Lower leg skin (tissue), 4 donors: ENCODE results near the gene VPS16. TPM values are rescaled to one million over a fixed set of nuclear protein-coding genes. Genes with fewer than 3 reads are reported as not detected.
A peak's percentile ranks its signal among the peaks of the same experiment; 100 is the strongest.

Experiments used
- DNase-seq, 2 donors: peaks; one replicate each; pipeline ENCODE4 v3.0.0-alpha.2; 2019; ENCODE audit warnings: low spot score in 2 of 2
- H3K4me3 ChIP-seq: fragments of 200-600 bp; sonication (generic); 2 replicates; pipeline ENCODE4 v1.5.1; 2017; ENCODE audit warnings: mild to moderate bottlenecking, low read depth; ENCODE audit not compliant: poor library complexity, severe bottlenecking
- CTCF ChIP-seq, 3 donors: fragments of 450-650 bp; IDR thresholded peaks; one replicate each; pipeline ENCODE4 v1.5.1; 2016; ENCODE audit warnings: antibody characterized with exemption in 3 of 3, mild to moderate bottlenecking in 3 of 3, moderate library complexity in 2 of 3
- POLR2A ChIP-seq, 2 donors: fragments of 450-650 bp; IDR thresholded peaks; one replicate each; pipeline ENCODE4 v1.6.1; 2016 to 2017; ENCODE audit warnings: antibody characterized with exemption in 2 of 2, mild to moderate bottlenecking in 1 of 2, moderate library complexity in 1 of 2
- WGBS, 2 donors: methylation state at CpG; one replicate each; pipeline ENCODE4 v1.1.5; 2018; 5-methylcytosine and 5-hydroxymethylcytosine counted together
- intact Hi-C: fragments of 100-400 bp; cut with DNase I; formaldehyde crosslinking; loops from one replicate; pipeline ENCODE4 v1.15.0; 2023; ENCODE audit warnings: low total_unique reads
- total RNA-seq, 4 donors: library from RNA; depleted of rRNA; stranded (reverse); fragments of >200 nt; gene quantifications; one replicate each; pipeline ENCODE4 v1.1.0, GENCODE V29; 2016

VPS16 gene
- total RNA-seq, 4 donors from 2014 or later = 34.9 to 39.2 (median 37.7) TPM

- H3K4me3 ChIP-seq = no peak overlapping the region
- no peak for TF ChIP-seq POLR2A (IDR thresholded peaks at IDR 0.05)
- TF ChIP-seq CTCF (IDR thresholded peaks at IDR 0.05) = no peak
- 93% methylated on average over 2 of the region's 2 CpGs for WGBS, 2 donors
- peak in 1 of 2 donors; percentile 39 for DNase-seq
- intact Hi-C loops = no loop called here
These were observed 23.2 kb upstream of the VPS16 start for GRCh38 chr20:2817341-2817726.

- WGBS, 2 donors = 76 to 80% methylated on average over 7 of the region's 7 CpGs
- DNase-seq = peak in 1 of 2 donors; percentile 88
- no peak overlapping the region for H3K4me3 ChIP-seq
- TF ChIP-seq CTCF (IDR thresholded peaks at IDR 0.05) (no peak), POLR2A (IDR thresholded peaks at IDR 0.05) (no peak)
- intact Hi-C loops = no loop called here
These were observed 22.5 kb upstream of the VPS16 start for GRCh38 chr20:2817891-2818595.

DNA sequence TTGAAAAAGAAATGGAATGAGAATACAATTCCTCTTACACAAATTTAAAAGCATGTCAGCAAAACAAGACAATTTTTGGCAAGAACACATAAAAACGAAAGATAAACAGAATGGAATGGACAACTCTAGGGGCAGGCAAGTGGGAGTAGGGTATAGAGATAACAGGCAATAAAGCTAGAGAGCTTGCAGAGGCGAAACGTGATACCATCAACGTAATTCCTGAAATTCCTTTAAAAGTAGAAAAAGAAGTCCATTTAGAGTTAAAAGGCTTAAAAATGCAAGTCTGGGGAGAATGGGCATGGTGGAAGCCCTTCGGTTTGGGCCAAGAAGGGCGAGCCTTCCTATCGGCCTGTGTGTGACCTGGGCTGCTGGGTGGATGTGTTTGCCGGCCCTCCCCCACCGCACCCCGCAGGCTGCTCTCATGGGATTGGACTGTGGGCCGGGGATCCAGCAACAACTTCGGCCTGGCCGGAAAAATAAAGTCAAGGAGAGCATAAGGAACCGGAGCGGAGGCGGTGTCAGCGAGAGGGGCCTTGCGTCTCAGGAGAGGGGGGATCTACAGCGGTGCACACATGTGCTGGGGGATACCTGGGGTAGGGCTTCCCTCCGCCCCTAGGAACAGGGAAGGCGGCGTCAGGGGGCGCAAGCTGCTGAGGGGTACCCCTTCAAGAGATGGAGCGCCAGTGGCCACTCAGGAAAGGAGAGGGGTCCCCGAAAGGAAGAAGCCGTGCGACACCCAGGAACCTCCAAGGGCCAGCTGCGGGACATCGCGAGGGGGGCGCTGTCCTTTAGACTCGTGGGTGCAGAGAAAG is 20.3 kb upstream of the VPS16 start:
- intact Hi-C loops = no loop called here
- DNase-seq = peak in 1 of 2 donors; percentile 42
- WGBS, 2 donors = 33 to 35% methylated on average over 32 of the region's 32 CpGs
- TF ChIP-seq POLR2A (IDR thresholded peaks at IDR 0.05) (no peak), CTCF (IDR thresholded peaks at IDR 0.05) (no peak)
- H3K4me3 ChIP-seq = no peak overlapping the region

GRCh38 chr20:2820896-2821869 is 19.4 kb upstream of the VPS16 start:
- intact Hi-C loops = no loop called here
- no peak for TF ChIP-seq CTCF (IDR thresholded peaks at IDR 0.05)
- no peak for TF ChIP-seq POLR2A (IDR thresholded peaks at IDR 0.05)
- peak in 1 of 2 donors; percentile 78 for DNase-seq
- 12 to 14% methylated on average over 42 to 56 of the region's 68 CpGs for WGBS, 2 donors
- H3K4me3 ChIP-seq = no peak overlapping the region

GRCh38 chr20:2822073-2822472 is 18.5 kb upstream of the VPS16 start:
- no peak for TF ChIP-seq CTCF (IDR thresholded peaks at IDR 0.05)
- TF ChIP-seq POLR2A (IDR thresholded peaks at IDR 0.05) = no peak
- WGBS, 2 donors = 17 to 32% methylated on average over 5 of the region's 5 CpGs
- intact Hi-C loops = no loop called here
- DNase-seq = no peak
- no peak overlapping the region for H3K4me3 ChIP-seq
